ENCODE measurements around the gene SLC46A3. TPM values are rescaled to one million over a fixed set of nuclear protein-coding genes. Genes with fewer than 3 reads are reported as not detected.

Gene SLC46A3
- total and polyA plus RNA-seq, 4 donors = 4.9 to 8.5 (median 7.4) TPM

GRCh38 chr13:28716511-28716910 is 2.3 kb downstream of the SLC46A3 start:
- no peak for DNase-seq (ENCODE audit: low read depth in 4 of 6, low spot score in 6 of 6)
- no peaks in the 10 kb centered on the region for H3K36me3 ChIP-seq (ENCODE audit: control insufficient read depth, insufficient read depth, low read length)
- 43% methylated on average over 2 of the region's 8 CpGs for WGBS (ENCODE audit: insufficient coverage)
- H3K4me1 ChIP-seq (ENCODE audit: control insufficient read depth, insufficient read depth, low read length) = peaks cover 4% of the 10 kb centered on the region
- H3K4me3 ChIP-seq (ENCODE audit: low read depth, low read length) = no peak overlapping the region
- no peaks in the 10 kb centered on the region for H3K27me3 ChIP-seq (ENCODE audit: control insufficient read depth, insufficient read depth, low read length)
- H3K27ac ChIP-seq (ENCODE audit: low read depth, low read length) = no peak overlapping the region
- H3K9me3 ChIP-seq (ENCODE audit: control insufficient read depth, insufficient read depth, low read length) = no peaks in the 10 kb centered on the region

DNA sequence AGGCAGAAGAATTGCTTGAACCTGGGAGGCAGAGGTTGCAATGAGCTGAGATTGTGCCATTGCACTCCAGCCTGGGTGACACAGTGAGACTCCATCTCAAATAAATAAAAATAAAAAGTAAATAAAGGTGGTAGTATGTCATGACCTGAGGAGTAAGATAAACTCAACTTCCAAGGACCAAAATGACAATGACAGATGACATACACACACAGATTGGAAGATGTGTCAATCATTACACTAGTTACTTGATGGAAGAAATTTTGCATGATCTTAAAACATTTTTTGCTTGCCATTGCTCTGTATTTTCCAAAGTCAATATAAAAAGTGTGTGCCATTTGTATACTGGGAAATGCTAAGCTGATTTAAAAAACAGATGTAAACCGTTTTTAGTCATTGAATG is 4.1 kb downstream of the SLC46A3 start:
- DNase-seq (ENCODE audit: low read depth in 4 of 6, low spot score in 6 of 6) = no peak
- Histone ChIP-seq H3K36me3 (ENCODE audit: control insufficient read depth, insufficient read depth, low read length) (peaks cover 4% of the 10 kb centered on the region), H3K27me3 (ENCODE audit: control insufficient read depth, insufficient read depth, low read length) (no peaks in the 10 kb centered on the region), H3K9me3 (ENCODE audit: control insufficient read depth, insufficient read depth, low read length) (no peaks in the 10 kb centered on the region), H3K27ac (ENCODE audit: low read depth, low read length) (no peak overlapping the region), H3K4me3 (ENCODE audit: low read depth, low read length) (no peak overlapping the region), H3K4me1 (ENCODE audit: control insufficient read depth, insufficient read depth, low read length) (peaks cover 4% of the 10 kb centered on the region)
- WGBS (ENCODE audit: insufficient coverage) = 100% methylated on average over 1 of the region's 1 CpG

GRCh38 chr13:28710161-28710560 is 8.6 kb downstream of the SLC46A3 start:
- Histone ChIP-seq H3K4me3 (ENCODE audit: low read depth, low read length) (no peak overlapping the region), H3K9me3 (ENCODE audit: control insufficient read depth, insufficient read depth, low read length) (no peaks in the 10 kb centered on the region), H3K4me1 (ENCODE audit: control insufficient read depth, insufficient read depth, low read length) (no peaks in the 10 kb centered on the region), H3K27ac (ENCODE audit: low read depth, low read length) (no peak overlapping the region), H3K36me3 (ENCODE audit: control insufficient read depth, insufficient read depth, low read length) (peaks cover 4% of the 10 kb centered on the region), H3K27me3 (ENCODE audit: control insufficient read depth, insufficient read depth, low read length) (no peaks in the 10 kb centered on the region)
- 75% methylated on average over 1 of the region's 4 CpGs for WGBS (ENCODE audit: insufficient coverage)
- DNase-seq (ENCODE audit: low read depth in 4 of 6, low spot score in 6 of 6) = no peak

DNA sequence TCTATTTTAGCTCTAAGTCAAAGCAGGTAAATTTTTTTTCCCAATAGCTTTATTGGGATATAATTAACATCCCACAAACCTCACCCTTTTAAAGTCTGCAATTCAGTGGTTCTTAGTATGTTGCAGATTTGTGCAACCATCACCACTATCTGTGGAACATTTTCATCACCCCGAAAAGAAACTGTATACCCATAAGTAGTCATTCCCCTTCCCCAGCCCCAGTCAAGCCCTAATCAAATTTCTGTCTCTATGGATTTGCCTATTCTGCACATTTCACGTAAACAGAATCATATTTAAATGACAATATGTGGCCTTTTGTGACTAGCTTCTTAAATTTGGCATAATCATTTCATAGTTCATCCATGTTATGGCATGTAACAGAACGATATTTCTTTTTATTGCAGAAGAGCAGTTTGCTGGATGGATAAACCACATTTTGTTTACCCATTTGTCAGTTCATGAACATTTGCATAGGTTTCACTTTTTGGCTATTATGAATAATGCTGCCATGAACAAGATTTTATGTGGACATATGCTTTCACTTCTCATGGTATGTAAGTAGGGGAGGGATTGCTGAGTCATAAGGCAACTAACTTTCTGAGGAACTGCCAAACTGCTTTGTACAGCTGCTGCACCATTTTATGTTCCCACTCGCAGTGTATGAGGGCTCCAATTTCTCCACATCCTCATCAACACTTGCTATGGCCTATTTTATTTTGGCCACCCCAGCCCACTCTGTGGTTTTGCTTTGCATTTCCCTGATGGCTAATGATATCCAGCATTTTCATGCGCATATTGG is 10.9 kb downstream of the SLC46A3 start:
- no peak for DNase-seq (ENCODE audit: low read depth in 4 of 6, low spot score in 6 of 6)
- 61% methylated on average over 2 of the region's 5 CpGs for WGBS (ENCODE audit: insufficient coverage)
- H3K27ac ChIP-seq (ENCODE audit: low read depth, low read length) = no peak overlapping the region

DNA sequence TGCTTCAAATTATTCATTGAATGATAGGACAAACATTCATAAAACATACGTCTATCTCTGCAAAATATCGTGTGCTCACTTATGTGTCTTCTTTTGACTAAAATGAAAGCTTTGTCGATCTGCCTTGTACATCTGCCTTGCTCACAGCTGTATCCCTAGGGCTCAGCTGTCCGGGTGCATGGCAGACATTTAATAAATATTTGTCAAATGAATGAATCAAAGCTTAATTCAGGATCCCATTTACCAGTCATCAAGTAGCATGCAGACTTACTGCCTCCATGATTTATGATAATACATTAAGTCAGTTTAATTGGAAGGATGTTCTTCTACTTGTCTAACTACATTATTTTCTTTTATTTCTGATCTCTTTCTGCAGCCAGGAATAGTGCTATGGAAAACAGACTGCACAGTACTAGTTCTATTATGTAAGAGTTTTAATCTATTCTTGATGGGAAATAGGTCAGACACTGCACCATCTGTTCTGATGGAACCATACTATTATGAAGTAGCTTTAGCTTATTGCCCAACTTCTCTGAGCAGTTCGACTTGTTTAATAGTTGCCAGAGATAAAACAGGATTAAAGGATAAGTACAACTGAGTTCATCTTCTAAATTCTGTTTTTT is 13.2 kb downstream of the SLC46A3 start:
- Histone ChIP-seq H3K4me1 (ENCODE audit: control insufficient read depth, insufficient read depth, low read length) (no peaks in the 10 kb centered on the region), H3K9me3 (ENCODE audit: control insufficient read depth, insufficient read depth, low read length) (no peaks in the 10 kb centered on the region), H3K4me3 (ENCODE audit: low read depth, low read length) (no peak overlapping the region), H3K27ac (ENCODE audit: low read depth, low read length) (no peak overlapping the region), H3K36me3 (ENCODE audit: control insufficient read depth, insufficient read depth, low read length) (peaks cover 4% of the 10 kb centered on the region), H3K27me3 (ENCODE audit: control insufficient read depth, insufficient read depth, low read length) (no peaks in the 10 kb centered on the region)
- no CpG with 5 or more reads among the region's 5 CpGs for WGBS (ENCODE audit: insufficient coverage)
- peak in 1 of 6 donors; percentile 34 for DNase-seq (ENCODE audit: low read depth in 4 of 6, low spot score in 6 of 6)

More for the DNA sequence above, 10.9 kb downstream of the SLC46A3 start:
- H3K36me3 ChIP-seq (ENCODE audit: control insufficient read depth, insufficient read depth, low read length) = peaks cover 4% of the 10 kb centered on the region
- H3K4me3 ChIP-seq (ENCODE audit: low read depth, low read length) = no peak overlapping the region
- H3K9me3 ChIP-seq (ENCODE audit: control insufficient read depth, insufficient read depth, low read length) = no peaks in the 10 kb centered on the region
- no peaks in the 10 kb centered on the region for H3K27me3 ChIP-seq (ENCODE audit: control insufficient read depth, insufficient read depth, low read length)
- H3K4me1 ChIP-seq (ENCODE audit: control insufficient read depth, insufficient read depth, low read length) = no peaks in the 10 kb centered on the region

- H3K4me1 ChIP-seq (ENCODE audit: control insufficient read depth, insufficient read depth, low read length) = no peaks in the 10 kb centered on the region
- H3K27me3 ChIP-seq (ENCODE audit: control insufficient read depth, insufficient read depth, low read length) = no peaks in the 10 kb centered on the region
- H3K27ac ChIP-seq (ENCODE audit: low read depth, low read length) = no peak overlapping the region
- no peak overlapping the region for H3K4me3 ChIP-seq (ENCODE audit: low read depth, low read length)
- no peaks in the 10 kb centered on the region for H3K9me3 ChIP-seq (ENCODE audit: control insufficient read depth, insufficient read depth, low read length)
- DNase-seq (ENCODE audit: low read depth in 4 of 6, low spot score in 6 of 6) = no peak
- peaks cover under 1% of the 10 kb centered on the region for H3K36me3 ChIP-seq (ENCODE audit: control insufficient read depth, insufficient read depth, low read length)
Observed at GRCh38 chr13:28704919-28705318, 13.9 kb downstream of the SLC46A3 start.

GRCh38 chr13:28704282-28704681 is 14.5 kb downstream of the SLC46A3 start:
- no peak overlapping the region for H3K4me3 ChIP-seq (ENCODE audit: low read depth, low read length)
- H3K36me3 ChIP-seq (ENCODE audit: control insufficient read depth, insufficient read depth, low read length) = no peaks in the 10 kb centered on the region
- DNase-seq (ENCODE audit: low read depth in 4 of 6, low spot score in 6 of 6) = no peak
- no peaks in the 10 kb centered on the region for H3K27me3 ChIP-seq (ENCODE audit: control insufficient read depth, insufficient read depth, low read length)
- H3K27ac ChIP-seq (ENCODE audit: low read depth, low read length) = no peak overlapping the region
- no peaks in the 10 kb centered on the region for H3K9me3 ChIP-seq (ENCODE audit: control insufficient read depth, insufficient read depth, low read length)
- H3K4me1 ChIP-seq (ENCODE audit: control insufficient read depth, insufficient read depth, low read length) = no peaks in the 10 kb centered on the region

DNA sequence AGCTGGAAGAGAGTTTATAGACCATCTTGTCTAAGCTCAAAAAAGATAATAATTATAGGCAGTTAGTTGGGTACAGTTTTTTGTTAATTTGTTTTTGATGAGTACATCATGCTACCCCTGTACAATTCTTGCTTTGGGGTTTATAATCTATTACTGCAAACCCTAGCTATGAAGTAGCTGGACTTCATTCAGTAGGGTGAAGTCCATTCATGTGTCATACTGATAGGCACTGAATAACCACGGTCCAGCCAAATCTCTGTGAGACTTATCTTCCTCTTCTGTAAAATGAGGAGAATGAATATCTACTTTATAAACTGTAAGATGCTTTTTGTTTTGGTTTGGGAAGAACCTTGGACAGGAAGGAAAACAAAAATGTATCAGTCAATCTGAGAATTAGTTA is 19.5 kb downstream of the SLC46A3 start:
- H3K27ac ChIP-seq (ENCODE audit: low read depth, low read length) = no peak overlapping the region
- WGBS (ENCODE audit: insufficient coverage) = no CpG with 5 or more reads among the region's 1 CpG
- DNase-seq (ENCODE audit: low read depth in 4 of 6, low spot score in 6 of 6) = no peak
- no peaks in the 10 kb centered on the region for H3K36me3 ChIP-seq (ENCODE audit: control insufficient read depth, insufficient read depth, low read length)
- no peaks in the 10 kb centered on the region for H3K4me1 ChIP-seq (ENCODE audit: control insufficient read depth, insufficient read depth, low read length)
- H3K9me3 ChIP-seq (ENCODE audit: control insufficient read depth, insufficient read depth, low read length) = no peaks in the 10 kb centered on the region
- no peak overlapping the region for H3K4me3 ChIP-seq (ENCODE audit: low read depth, low read length)
- H3K27me3 ChIP-seq (ENCODE audit: control insufficient read depth, insufficient read depth, low read length) = no peaks in the 10 kb centered on the region

- H3K27me3 ChIP-seq (ENCODE audit: control insufficient read depth, insufficient read depth, low read length) = no peaks in the 10 kb centered on the region
- H3K9me3 ChIP-seq (ENCODE audit: control insufficient read depth, insufficient read depth, low read length) = no peaks in the 10 kb centered on the region
- no peak overlapping the region for H3K27ac ChIP-seq (ENCODE audit: low read depth, low read length)
- no peak overlapping the region for H3K4me3 ChIP-seq (ENCODE audit: low read depth, low read length)
- no peaks in the 10 kb centered on the region for H3K4me1 ChIP-seq (ENCODE audit: control insufficient read depth, insufficient read depth, low read length)
- no peaks in the 10 kb centered on the region for H3K36me3 ChIP-seq (ENCODE audit: control insufficient read depth, insufficient read depth, low read length)
- DNase-seq (ENCODE audit: low read depth in 4 of 6, low spot score in 6 of 6) = no peak
- no CpG with 5 or more reads among the region's 1 CpG for WGBS (ENCODE audit: insufficient coverage)
Observed at GRCh38 chr13:28697441-28697840, 21.3 kb downstream of the SLC46A3 start.
